ENCODE results near the gene N4BP3. TPM values are rescaled to one million over a fixed set of nuclear protein-coding genes. Genes with fewer than 3 reads are reported as not detected.

Gene N4BP3
- total and polyA plus RNA-seq, 5 donors from 2014 or later, result 0.07 to 2.5 (median 0.35) TPM

DNA sequence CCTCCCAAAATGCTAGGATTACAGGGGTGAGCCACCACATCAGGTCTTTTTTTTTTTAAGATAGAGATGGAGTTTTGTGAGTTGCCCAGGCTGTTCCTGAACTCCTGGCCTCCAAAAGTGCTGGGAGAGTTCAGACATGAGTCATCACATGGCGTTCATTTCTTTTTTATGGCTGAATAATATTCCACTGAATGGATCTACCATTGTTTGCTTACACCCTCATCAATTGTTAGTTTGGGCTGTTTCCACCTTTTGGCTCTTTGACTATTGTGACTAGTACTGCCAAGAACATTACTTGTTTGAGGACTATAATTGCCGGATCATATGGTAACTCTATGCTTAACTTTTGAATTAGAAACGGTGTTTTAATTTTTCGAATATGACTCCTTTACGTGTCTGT is 787 bp upstream of the N4BP3 start:
- peaks cover 23% of the 10 kb centered on the region for H3K27me3 Mint-ChIP-seq
- Histone ChIP-seq H3K4me3 (ENCODE audit: low read depth, low read length) (no peak overlapping the region), H3K36me3 (ENCODE audit: control insufficient read depth, insufficient read depth, low read length) (no peaks in the 10 kb centered on the region), H3K27me3 (ENCODE audit: control insufficient read depth, insufficient read depth, low read length) (no peaks in the 10 kb centered on the region), H3K4me1 (ENCODE audit: control insufficient read depth, insufficient read depth, low read length, poor library complexity, severe bottlenecking) (peaks cover 44% of the 10 kb centered on the region), H3K27ac (ENCODE audit: insufficient read depth, low read length, poor library complexity, severe bottlenecking) (no peak overlapping the region), H3K9me3 (ENCODE audit: control insufficient read depth in 2 of 2, low read length in 2 of 2) (no peaks in the 10 kb centered on the region)
- H3K27ac Mint-ChIP-seq, result no peak overlapping the region
- no peaks in the 10 kb centered on the region for H3K9me3 Mint-ChIP-seq
- H3K4me1 Mint-ChIP-seq, result peaks cover 0 to 42% (median 30%) of the 10 kb centered on the region in 4 donors
- H3K36me3 Mint-ChIP-seq, result no peaks in the 10 kb centered on the region
- peak overlapping the region; percentile 83 to 96 (median 91) for H3K4me3 Mint-ChIP-seq
- DNase-seq (no peak), ATAC-seq (ENCODE audit: low read depth in 2 of 2) (no peak)

DNA sequence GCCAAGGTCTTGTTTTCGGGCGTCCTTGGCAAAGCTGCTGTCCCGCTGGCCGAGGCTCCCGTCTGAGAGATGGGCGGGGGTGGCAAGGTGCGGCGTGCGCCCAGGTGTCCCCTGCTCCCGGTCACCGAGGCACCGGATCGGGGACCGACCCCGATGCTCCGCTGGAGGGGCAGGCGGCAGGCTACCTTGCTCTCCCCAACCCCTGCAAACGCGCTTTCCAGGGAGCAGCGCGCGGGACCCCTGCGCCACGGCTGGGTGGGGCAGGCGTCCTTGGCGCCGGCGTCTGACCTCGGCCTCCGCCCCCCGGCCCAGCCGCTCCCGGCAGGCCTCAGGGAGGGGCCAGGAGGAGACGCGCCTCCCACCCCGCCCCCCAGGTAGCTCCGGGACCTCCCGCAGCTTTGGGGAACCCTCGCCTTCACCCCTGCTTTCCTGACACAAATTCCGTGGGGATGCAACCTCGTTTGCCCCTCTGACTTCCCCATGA is 551 bp downstream of the N4BP3 start:
- peak overlapping the region; percentile 23 for H3K27ac ChIP-seq (ENCODE audit: insufficient read depth, low read length, poor library complexity, severe bottlenecking)
- peaks cover 47% of the 10 kb centered on the region for H3K4me1 ChIP-seq (ENCODE audit: control insufficient read depth, insufficient read depth, low read length, poor library complexity, severe bottlenecking)
- Mint-ChIP-seq H3K27ac (peak overlapping the region in 2 of 3 donors; percentile 23 to 83), H3K36me3 (no peaks in the 10 kb centered on the region), H3K4me3 (peak overlapping the region; percentile 80 to 96 (median 88)), H3K9me3 (no peaks in the 10 kb centered on the region), H3K27me3 (peaks cover 19% of the 10 kb centered on the region), H3K4me1 (peaks cover 0 to 42% (median 30%) of the 10 kb centered on the region in 4 donors)
- DNase-seq (no peak), ATAC-seq (ENCODE audit: low read depth in 2 of 2) (no peak)
- H3K27me3 ChIP-seq (ENCODE audit: control insufficient read depth, insufficient read depth, low read length), result no peaks in the 10 kb centered on the region
- H3K9me3 ChIP-seq (ENCODE audit: control insufficient read depth in 2 of 2, low read length in 2 of 2), result no peaks in the 10 kb centered on the region
- H3K4me3 ChIP-seq (ENCODE audit: low read depth, low read length), result peak overlapping the region; percentile 41
- H3K36me3 ChIP-seq (ENCODE audit: control insufficient read depth, insufficient read depth, low read length), result no peaks in the 10 kb centered on the region

DNA sequence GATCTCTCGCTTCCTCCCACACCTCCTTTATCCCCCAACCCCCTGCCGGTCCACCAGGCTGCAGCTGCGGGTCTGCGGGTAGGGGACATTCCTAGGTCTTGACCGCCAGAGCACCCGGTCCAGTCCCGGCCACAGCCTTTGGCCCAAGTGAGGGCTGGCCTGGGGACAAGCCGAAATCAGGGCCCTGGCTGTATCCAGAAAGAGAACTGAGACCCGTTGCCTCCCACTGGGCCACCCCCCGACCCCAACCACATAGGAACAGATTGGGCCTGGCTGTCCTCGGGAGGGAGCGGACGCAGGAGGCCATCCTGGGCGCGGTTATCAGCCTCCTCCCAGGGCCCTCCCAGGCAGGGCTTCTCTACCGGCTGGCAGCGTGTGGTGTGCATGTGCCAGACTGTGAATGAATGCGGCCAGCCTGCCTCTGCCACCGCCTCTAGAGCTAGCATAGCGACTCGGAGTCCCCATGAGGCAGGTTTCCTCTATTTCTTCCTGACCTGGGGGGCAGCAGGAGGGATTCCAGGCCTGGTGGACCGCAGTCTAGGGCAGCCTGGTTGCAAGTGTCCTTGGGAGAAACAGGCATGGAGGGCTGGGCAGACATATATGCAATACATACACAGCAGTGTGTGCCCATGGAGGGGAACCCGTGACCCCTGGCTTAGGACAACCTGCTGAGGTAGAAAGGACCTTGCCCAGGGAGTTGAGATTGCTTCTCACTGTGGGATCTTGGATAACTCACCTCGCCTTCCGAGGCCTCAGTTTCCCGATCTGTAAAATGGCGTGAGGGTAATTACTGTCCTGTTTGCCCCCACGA is 1.2 kb downstream of the N4BP3 start:
- Mint-ChIP-seq H3K27ac (peak overlapping the region; percentile 23 to 83 (median 52)), H3K36me3 (no peaks in the 10 kb centered on the region), H3K27me3 (peaks cover 19% of the 10 kb centered on the region), H3K4me3 (peak overlapping the region; percentile 80 to 96 (median 88)), H3K4me1 (peaks cover 0 to 42% (median 30%) of the 10 kb centered on the region in 4 donors), H3K9me3 (no peaks in the 10 kb centered on the region)
- Histone ChIP-seq H3K27ac (ENCODE audit: insufficient read depth, low read length, poor library complexity, severe bottlenecking) (no peak overlapping the region), H3K4me3 (ENCODE audit: low read depth, low read length) (peak overlapping the region; percentile 41), H3K36me3 (ENCODE audit: control insufficient read depth, insufficient read depth, low read length) (no peaks in the 10 kb centered on the region), H3K27me3 (ENCODE audit: control insufficient read depth, insufficient read depth, low read length) (no peaks in the 10 kb centered on the region), H3K4me1 (ENCODE audit: control insufficient read depth, insufficient read depth, low read length, poor library complexity, severe bottlenecking) (peaks cover 47% of the 10 kb centered on the region), H3K9me3 (ENCODE audit: control insufficient read depth in 2 of 2, low read length in 2 of 2) (no peaks in the 10 kb centered on the region)
- DNase-seq (peak in 2 of 3 donors; percentile 34 to 61), ATAC-seq (ENCODE audit: low read depth in 2 of 2) (peak; percentile 25 to 31)

DNA sequence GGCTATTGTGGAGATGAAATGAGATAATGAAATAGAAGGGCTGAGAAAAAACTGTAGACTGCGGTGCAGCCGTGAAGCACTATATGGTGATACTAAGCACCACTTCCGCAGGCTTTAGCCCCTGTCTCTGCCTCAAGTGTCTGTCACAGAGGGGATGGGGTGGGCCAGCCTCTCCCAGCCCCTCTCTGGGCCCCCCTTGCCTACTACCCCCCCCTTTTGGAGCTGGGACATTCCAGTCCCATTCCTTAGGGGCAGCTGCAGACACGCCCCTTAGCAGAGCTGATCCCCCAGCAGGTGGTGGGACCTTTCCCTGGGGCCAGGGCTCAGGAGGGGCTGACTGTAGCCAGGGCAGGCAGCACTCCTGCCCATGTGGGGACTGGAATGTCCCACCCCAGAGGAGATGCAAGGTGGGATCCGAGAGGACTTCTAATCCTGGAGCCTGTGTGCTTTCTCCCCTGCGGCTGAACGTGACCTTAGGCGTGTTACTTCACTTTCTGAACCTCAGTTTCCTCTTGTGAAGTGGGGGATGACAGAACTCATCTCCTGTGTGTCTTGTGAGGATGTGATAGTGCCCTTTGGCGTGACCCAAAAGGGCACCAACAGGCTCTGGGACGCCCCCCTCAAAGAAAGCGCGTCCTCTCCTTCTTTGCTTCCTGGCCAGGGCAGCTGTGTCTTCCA is 1.9 kb downstream of the N4BP3 start:
- Mint-ChIP-seq H3K4me3 (peak overlapping the region; percentile 80 to 96 (median 88)), H3K36me3 (no peaks in the 10 kb centered on the region), H3K9me3 (no peaks in the 10 kb centered on the region), H3K27me3 (peaks cover 23% of the 10 kb centered on the region), H3K27ac (peak overlapping the region in 1 of 3 donors; percentile 52), H3K4me1 (peaks cover 0 to 42% (median 30%) of the 10 kb centered on the region in 4 donors)
- no peaks in the 10 kb centered on the region for H3K9me3 ChIP-seq (ENCODE audit: control insufficient read depth in 2 of 2, low read length in 2 of 2)
- no peaks in the 10 kb centered on the region for H3K36me3 ChIP-seq (ENCODE audit: control insufficient read depth, insufficient read depth, low read length)
- ATAC-seq (ENCODE audit: low read depth in 2 of 2) (no peak), DNase-seq (peak in 1 of 3 donors; percentile 37)
- H3K27ac ChIP-seq (ENCODE audit: insufficient read depth, low read length, poor library complexity, severe bottlenecking), result no peak overlapping the region
- peak overlapping the region; percentile 32 for H3K4me3 ChIP-seq (ENCODE audit: low read depth, low read length)
- peaks cover 47% of the 10 kb centered on the region for H3K4me1 ChIP-seq (ENCODE audit: control insufficient read depth, insufficient read depth, low read length, poor library complexity, severe bottlenecking)
- H3K27me3 ChIP-seq (ENCODE audit: control insufficient read depth, insufficient read depth, low read length), result no peaks in the 10 kb centered on the region

GRCh38 chr5:178115814-178116142 is 2.4 kb downstream of the N4BP3 start:
- no peak for DNase-seq
- H3K9me3 ChIP-seq (ENCODE audit: control insufficient read depth in 2 of 2, low read length in 2 of 2), result no peaks in the 10 kb centered on the region
- no peak for ATAC-seq (ENCODE audit: low read depth in 2 of 2)
- no peaks in the 10 kb centered on the region for H3K27me3 ChIP-seq (ENCODE audit: control insufficient read depth, insufficient read depth, low read length)
- H3K4me1 ChIP-seq (ENCODE audit: control insufficient read depth, insufficient read depth, low read length, poor library complexity, severe bottlenecking), result peaks cover 51% of the 10 kb centered on the region
- no peaks in the 10 kb centered on the region for H3K36me3 ChIP-seq (ENCODE audit: control insufficient read depth, insufficient read depth, low read length)
- Mint-ChIP-seq H3K27ac (peak overlapping the region in 1 of 3 donors; percentile 26), H3K36me3 (no peaks in the 10 kb centered on the region), H3K9me3 (no peaks in the 10 kb centered on the region), H3K4me3 (peak overlapping the region in 1 of 4 donors; percentile 46), H3K27me3 (peaks cover 23% of the 10 kb centered on the region), H3K4me1 (peaks cover 0 to 42% (median 31%) of the 10 kb centered on the region in 4 donors)
- no peak overlapping the region for H3K4me3 ChIP-seq (ENCODE audit: low read depth, low read length)
- H3K27ac ChIP-seq (ENCODE audit: insufficient read depth, low read length, poor library complexity, severe bottlenecking), result no peak overlapping the region

GRCh38 chr5:178116143-178116885 is 3.0 kb downstream of the N4BP3 start:
- peak; percentile 28 to 33 for ATAC-seq (ENCODE audit: low read depth in 2 of 2)
- peaks cover 0 to 46% (median 30%) of the 10 kb centered on the region in 4 donors for H3K4me1 Mint-ChIP-seq

DNA sequence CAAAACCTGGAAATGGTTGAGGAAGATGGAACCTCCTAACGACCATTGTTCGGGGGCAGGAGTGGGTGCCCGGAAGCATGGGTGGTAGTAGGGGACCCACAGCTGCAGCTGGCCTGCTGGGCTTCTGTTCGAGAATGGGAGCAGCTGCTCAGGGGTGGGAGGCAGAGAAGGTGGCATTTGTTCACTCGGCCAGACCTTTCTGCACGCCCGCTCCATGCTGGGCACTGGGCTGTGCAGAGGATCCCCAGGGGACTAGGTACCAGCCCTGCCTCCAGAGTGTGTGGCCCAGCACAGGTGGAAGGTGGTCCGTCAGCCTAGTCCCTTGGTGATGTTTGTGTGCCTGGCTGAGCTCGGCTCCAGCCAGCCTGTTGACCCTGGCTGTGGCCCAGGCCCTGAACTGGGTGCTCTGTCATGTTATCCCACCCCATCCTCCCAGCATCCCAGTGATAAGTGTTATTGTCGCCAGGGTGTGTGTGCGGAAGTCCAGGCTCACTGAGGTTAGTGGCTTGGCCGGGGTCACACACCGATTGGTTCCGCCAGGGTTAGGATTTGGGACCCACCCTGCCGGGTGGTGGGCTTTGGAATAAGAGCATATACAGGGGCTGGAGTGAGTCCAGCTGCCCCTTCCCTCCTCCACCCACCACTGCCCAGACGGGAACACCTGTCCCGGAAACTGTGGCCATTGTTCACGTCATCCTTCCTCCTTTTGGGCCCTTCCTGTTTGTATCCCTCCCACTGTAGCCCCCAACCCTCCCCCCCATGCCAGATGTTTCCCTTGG is 4.8 kb downstream of the N4BP3 start:
- Mint-ChIP-seq H3K4me3 (no peak overlapping the region), H3K4me1 (peaks cover 0 to 39% (median 21%) of the 10 kb centered on the region in 4 donors), H3K27ac (no peak overlapping the region), H3K36me3 (no peaks in the 10 kb centered on the region), H3K9me3 (no peaks in the 10 kb centered on the region), H3K27me3 (peaks cover 18% of the 10 kb centered on the region)
- peaks cover 55% of the 10 kb centered on the region for H3K4me1 ChIP-seq (ENCODE audit: control insufficient read depth, insufficient read depth, low read length, poor library complexity, severe bottlenecking)
- H3K36me3 ChIP-seq (ENCODE audit: control insufficient read depth, insufficient read depth, low read length), result no peaks in the 10 kb centered on the region
- no peak overlapping the region for H3K27ac ChIP-seq (ENCODE audit: insufficient read depth, low read length, poor library complexity, severe bottlenecking)
- ATAC-seq (ENCODE audit: low read depth in 2 of 2) (no peak), DNase-seq (no peak)
- H3K4me3 ChIP-seq (ENCODE audit: low read depth, low read length), result no peak overlapping the region
- H3K9me3 ChIP-seq (ENCODE audit: control insufficient read depth in 2 of 2, low read length in 2 of 2), result no peaks in the 10 kb centered on the region
- no peaks in the 10 kb centered on the region for H3K27me3 ChIP-seq (ENCODE audit: control insufficient read depth, insufficient read depth, low read length)

More at GRCh38 chr5:178116143-178116885, 3.0 kb downstream of the N4BP3 start:
- Histone ChIP-seq H3K27ac (ENCODE audit: insufficient read depth, low read length, poor library complexity, severe bottlenecking) (peak overlapping the region; percentile 33), H3K4me3 (ENCODE audit: low read depth, low read length) (peak overlapping the region; percentile 13), H3K36me3 (ENCODE audit: control insufficient read depth, insufficient read depth, low read length) (no peaks in the 10 kb centered on the region), H3K9me3 (ENCODE audit: control insufficient read depth in 2 of 2, low read length in 2 of 2) (no peaks in the 10 kb centered on the region), H3K27me3 (ENCODE audit: control insufficient read depth, insufficient read depth, low read length) (no peaks in the 10 kb centered on the region), H3K4me1 (ENCODE audit: control insufficient read depth, insufficient read depth, low read length, poor library complexity, severe bottlenecking) (peaks cover 57% of the 10 kb centered on the region)
- Mint-ChIP-seq H3K27me3 (peaks cover 23% of the 10 kb centered on the region), H3K4me3 (peak overlapping the region; percentile 52 to 83 (median 78)), H3K36me3 (no peaks in the 10 kb centered on the region), H3K27ac (peak overlapping the region in 2 of 3 donors; percentile 79 to 87), H3K9me3 (no peaks in the 10 kb centered on the region)
- peak; percentile 54 to 78 (median 60) for DNase-seq
